GM18499 (cell line): ENCODE data around the gene TUBG1.
"Not testable (repeated sequence)": the region's sequence is repeated elsewhere in the genome, so short reads cannot be mapped to it uniquely, and the experiment has no call there.

Source experiments
- ATAC-seq: cut with Tn5 transposase; IDR thresholded peaks from one replicate; pipeline ENCODE4 v1.9.1; 2021; ENCODE audit warnings: moderate number of reproducible peaks; ENCODE audit not compliant: insufficient read depth, unreplicated experiment

The TUBG1 gene

GRCh38 chr17:42578282-42578869, 31.1 kb upstream of the TUBG1 start:
- ATAC-seq: no peak

- ATAC-seq: no peak
Observed at GRCh38 chr17:42579794-42580551, 29.5 kb upstream of the TUBG1 start.

GRCh38 chr17:42581744-42582270, 27.7 kb upstream of the TUBG1 start:
- no peak for ATAC-seq

- ATAC-seq: no peak
Observed at GRCh38 chr17:42584880-42585279, 24.6 kb upstream of the TUBG1 start.

- no peak for ATAC-seq
Observed at GRCh38 chr17:42585353-42585752, 24.1 kb upstream of the TUBG1 start.

- no peak for ATAC-seq
Observed at GRCh38 chr17:42586514-42587230, 22.8 kb upstream of the TUBG1 start.

- ATAC-seq: no peak
Observed at GRCh38 chr17:42590886-42591285, 18.6 kb upstream of the TUBG1 start.

GRCh38 chr17:42591411-42591810, 18.1 kb upstream of the TUBG1 start:
- no peak for ATAC-seq

GRCh38 chr17:42596386-42596785, 13.1 kb upstream of the TUBG1 start:
- no peak for ATAC-seq

GRCh38 chr17:42598905-42599304, 10.6 kb upstream of the TUBG1 start:
- ATAC-seq: no peak

GRCh38 chr17:42603318-42603717, 6.2 kb upstream of the TUBG1 start:
- no peak for ATAC-seq

- no peak for ATAC-seq
Observed at GRCh38 chr17:42607769-42608168, 1.7 kb upstream of the TUBG1 start.

GRCh38 chr17:42608305-42609181, 940 bp upstream of the TUBG1 start:
- ATAC-seq: no peak

GRCh38 chr17:42609814-42610801, 625 bp downstream of the TUBG1 start:
- not testable (repeated sequence) for ATAC-seq

GRCh38 chr17:42612013-42612412, 2.5 kb downstream of the TUBG1 start:
- no peak for ATAC-seq

GRCh38 chr17:42613699-42614295, 4.3 kb downstream of the TUBG1 start:
- ATAC-seq: no peak

GRCh38 chr17:42617956-42618431, 8.5 kb downstream of the TUBG1 start:
- ATAC-seq: no peak

GRCh38 chr17:42618442-42619150, 9.1 kb downstream of the TUBG1 start:
- ATAC-seq: no peak
